SK-N-SH (cell line): ENCODE data around the gene PARD6A. TPM values are rescaled to one million over a fixed set of nuclear protein-coding genes. Genes with fewer than 3 reads are reported as not detected.

Experiments used
- CTCF ChIA-PET: fragments of 300-600, 350-600 bp; formaldehyde crosslinking; extraction: SDS; loops from one replicate; lab custom pipeline; 2021; lab: Yijun Ruan, JAX
- POLR2A ChIA-PET: fragments of 350-600 bp; sonication (Branson Sonifier 250); formaldehyde crosslinking; extraction: SDS; loops from one replicate; lab custom pipeline; 2020; ENCODE audit warnings: antibody characterized with exemption, inconsistent platforms; lab: Yijun Ruan, JAX
- DNase-seq: peaks from one replicate; pipeline ENCODE4 v3.0.0; 2012
- H2AFZ ChIP-seq: fragments of 200-600 bp; sonication (generic); 2 replicates; pipeline ENCODE4 v1.8.1; 2016; ENCODE audit warnings: antibody characterized with exemption, mild to moderate bottlenecking, low read depth
- H3F3A ChIP-seq: fragments of 200-600 bp; sonication (generic); replicated peaks from 2 replicates; pipeline ENCODE3; 2016; ENCODE audit warnings: antibody characterized with exemption, mild to moderate bottlenecking; ENCODE audit not compliant: insufficient read depth
- H3K27ac ChIP-seq, 2 experiments: fragments of 200-500 bp in 1 of 2; fragments of 200-600 bp in 1 of 2; sonication (Bioruptor generic) in 1 of 2; sonication (generic), shearing (Covaris generic) in 1 of 2; 2 replicates each; pipeline versions ENCODE4 v1.5.1 to v1.6.1; 2014 to 2016; ENCODE audit warnings: low read depth in 2 of 2, inconsistent platforms in 1 of 2, low read length in 1 of 2, mild to moderate bottlenecking in 1 of 2, mixed read lengths in 1 of 2
- H3K27me3 ChIP-seq: fragments of 200-600 bp; sonication (generic), shearing (Covaris generic); 2 replicates; pipeline ENCODE4 v1.6.1; 2016; ENCODE audit warnings: mixed run types; ENCODE audit not compliant: insufficient read depth
- H3K36me3 ChIP-seq, 2 experiments: fragments of 200-500 bp in 1 of 2; fragments of 200-600 bp in 1 of 2; sonication (Bioruptor generic) in 1 of 2; sonication (generic) in 1 of 2; replicated peaks in 1 of 2; 2 replicates each; pipeline versions ENCODE3 to v1.5.1; 2014 to 2016; ENCODE audit warnings: low read length in 1 of 2, mild to moderate bottlenecking in 1 of 2; ENCODE audit not compliant: insufficient read depth in 2 of 2, control insufficient read depth in 1 of 2
- H3K4me1 ChIP-seq, 2 experiments: fragments of 200-500 bp in 1 of 2; fragments of 200-600 bp in 1 of 2; sonication (Bioruptor generic) in 1 of 2; sonication (generic), shearing (Covaris generic) in 1 of 2; 2 replicates each; pipeline versions ENCODE4 v1.5.1 to v1.6.1; 2014 to 2016; ENCODE audit warnings: low read depth in 1 of 2, low read length in 1 of 2, mixed run types in 1 of 2; ENCODE audit not compliant: insufficient read depth in 2 of 2, control insufficient read depth in 1 of 2
- H3K4me2 ChIP-seq: fragments of 200-600 bp; sonication (generic), shearing (Covaris generic); 2 replicates; pipeline ENCODE4 v1.6.1; 2017; ENCODE audit warnings: mixed run types
- H3K4me3 ChIP-seq, 2 experiments: fragments of 200-500 bp in 1 of 2; fragments of 200-600 bp in 1 of 2; sonication (Bioruptor generic) in 1 of 2; sonication (generic), shearing (Covaris generic) in 1 of 2; 2 replicates each; pipeline versions ENCODE4 v1.5.1 to v1.8.1; 2014 to 2016; ENCODE audit warnings: low read depth in 2 of 2, inconsistent platforms in 1 of 2, low read length in 1 of 2, mild to moderate bottlenecking in 1 of 2, mixed read lengths in 1 of 2, moderate library complexity in 1 of 2
- H3K79me2 ChIP-seq: fragments of 200-600 bp; sonication (generic); 2 replicates; pipeline ENCODE4 v1.8.1; 2017; ENCODE audit warnings: mild to moderate bottlenecking; ENCODE audit not compliant: insufficient read depth
- H3K9ac ChIP-seq: fragments of 200-600 bp; sonication (generic); 2 replicates; pipeline ENCODE4 v1.6.1; 2017; ENCODE audit warnings: mixed run types
- H3K9me2 ChIP-seq: fragments of 200-600 bp; sonication (generic); 2 replicates; pipeline ENCODE4 v1.6.1; 2017; ENCODE audit warnings: mixed run types
- H3K9me3 ChIP-seq: fragments of 200-600 bp; sonication (generic); 2 replicates; pipeline ENCODE4 v1.6.1; 2017; ENCODE audit warnings: mixed run types, mild to moderate bottlenecking, moderate library complexity
- H4K20me1 ChIP-seq: fragments of 200-600 bp; sonication (generic); 2 replicates; pipeline ENCODE4 v1.6.1; 2017; ENCODE audit warnings: mild to moderate bottlenecking, mixed run types; ENCODE audit not compliant: insufficient read depth
- ELF1 ChIP-seq: IDR thresholded peaks from 2 replicates; pipeline ENCODE4 v1.4.0; 2012
- EP300 ChIP-seq, 2 experiments: IDR thresholded peaks; 2 replicates each; pipeline versions ENCODE4 v1.4.0 to v1.6.1; 2012; ENCODE audit warnings: borderline replicate concordance in 1 of 2, low read depth in 1 of 2, low read length in 1 of 2
- FOXJ3 ChIP-seq: sonication (generic); formaldehyde crosslinking; IDR thresholded peaks from 2 replicates; pipeline ENCODE4 v1.5.1; 2020; ENCODE audit warnings: mild to moderate bottlenecking, missing genetic modification reagents
- GABPA ChIP-seq: IDR thresholded peaks from 2 replicates; pipeline ENCODE4 v1.4.0; 2012; ENCODE audit warnings: low read depth, mild to moderate bottlenecking
- MXI1 ChIP-seq: IDR thresholded peaks from 2 replicates; pipeline ENCODE4 v1.6.1; 2012; ENCODE audit warnings: mild to moderate bottlenecking, low read depth, low read length, improper control_type of control experiment
- NFIC ChIP-seq: IDR thresholded peaks from 2 replicates; pipeline ENCODE4 v1.4.0; 2012; ENCODE audit warnings: borderline replicate concordance
- POLR2AphosphoS5 ChIP-seq: IDR thresholded peaks from 2 replicates; pipeline ENCODE4 v1.6.1; 2012; ENCODE audit warnings: low read depth, low read length
- RAD21 ChIP-seq: IDR thresholded peaks from 2 replicates; pipeline ENCODE4 v1.6.1; 2012; ENCODE audit warnings: mild to moderate bottlenecking, low read length
- RCOR1 ChIP-seq: fragments of 150-350 bp; IDR thresholded peaks from 2 replicates; pipeline ENCODE4 v1.6.1; 2017; ENCODE audit warnings: antibody characterized with exemption, low read length
- RFX5 ChIP-seq: IDR thresholded peaks from 2 replicates; pipeline ENCODE4 v1.6.1; 2012; ENCODE audit warnings: mild to moderate bottlenecking, improper control_type of control experiment, low read length
- SIN3A ChIP-seq: IDR thresholded peaks from 2 replicates; pipeline ENCODE4 v1.6.1; 2012; ENCODE audit warnings: low read depth, mild to moderate bottlenecking, low read length, moderate library complexity, borderline replicate concordance
- SMC3 ChIP-seq: IDR thresholded peaks from 2 replicates; pipeline ENCODE4 v1.6.1; 2012; ENCODE audit warnings: low read depth, low read length, improper control_type of control experiment
- TAF1 ChIP-seq: IDR thresholded peaks from 2 replicates; pipeline ENCODE4 v1.6.1; 2012; ENCODE audit warnings: low read depth, mild to moderate bottlenecking, low read length, moderate library complexity, borderline replicate concordance
- TCF12 ChIP-seq: IDR thresholded peaks from 2 replicates; pipeline ENCODE4 v1.4.0; 2012
- TEAD4 ChIP-seq: IDR thresholded peaks from 2 replicates; pipeline ENCODE4 v1.4.0; 2012; ENCODE audit warnings: mild to moderate bottlenecking, borderline replicate concordance; ENCODE audit not compliant: insufficient read depth
- YY1 ChIP-seq: IDR thresholded peaks from 2 replicates; pipeline ENCODE4 v1.4.0; 2012; ENCODE audit warnings: low read depth, mild to moderate bottlenecking
- whole genome bisulfite sequencing: methylation state at CpG from one replicate; pipeline ENCODE4 v1.1.6; 2017; ENCODE audit warnings: low lambda C conversion rate; 5-methylcytosine and 5-hydroxymethylcytosine counted together
- polyA plus RNA-seq, 3 experiments: library from polyadenylated mRNA; depleted of rRNA; stranded (reverse); fragments of >200 nt; gene quantifications; 2 replicates each; pipeline ENCODE4 v1.2.3, GENCODE V29; 2012
- TF ChIP-seq, protein P1 (sequence below): IDR thresholded peaks from 2 replicates; pipeline ENCODE4; 2012
- TF ChIP-seq, protein P2 (sequence below): IDR thresholded peaks from 2 replicates; pipeline ENCODE4 v1.4.0; 2012; ENCODE audit warnings: low read depth
- TF ChIP-seq, protein P3 (sequence below): fragments of 200-600 bp; sonication (generic); IDR thresholded peaks from 2 replicates; pipeline ENCODE4 v1.6.1; 2017; ENCODE audit warnings: antibody characterized with exemption, mild to moderate bottlenecking, moderate library complexity
- TF ChIP-seq, protein P4 (sequence below): IDR thresholded peaks from 2 replicates; pipeline ENCODE4 v1.4.0; 2012; ENCODE audit warnings: low read depth, borderline replicate concordance
- TF ChIP-seq, protein P5 (sequence below): fragments of 150-350 bp; IDR thresholded peaks from 2 replicates; pipeline ENCODE4 v1.6.1; 2016; ENCODE audit warnings: mild to moderate bottlenecking, low read depth, low read length

PARD6A gene
- polyA plus RNA-seq, 1 of the 3 experiments (the other 2 are of a cell fraction), result 9.0 TPM

DNA sequence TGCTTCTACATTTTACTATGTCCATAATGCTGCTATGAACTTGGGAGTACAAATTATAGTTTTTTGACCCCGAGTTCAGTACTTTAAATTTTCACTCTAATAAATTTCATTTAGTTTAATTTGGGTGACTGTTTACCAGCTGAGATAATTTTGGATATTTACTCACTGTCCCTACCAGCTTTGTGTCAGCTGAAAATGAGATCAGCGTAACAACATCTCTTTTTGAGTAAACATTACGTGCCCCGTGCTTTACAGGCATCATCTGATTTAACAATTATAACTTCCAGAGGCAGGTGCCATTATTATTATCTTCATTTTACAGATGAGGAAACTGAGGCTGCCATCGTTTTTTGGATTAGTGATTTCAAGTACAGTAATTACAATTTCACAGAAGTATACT, 43.4 kb downstream of the PARD6A start:
- Histone ChIP-seq H3K36me3 (peaks cover 0 to 8% of the 10 kb centered on the region in 2 experiments), H2AFZ (no peak overlapping the region), H3K27me3 (no peaks in the 10 kb centered on the region), H3K4me1 (peaks cover 0 to 12% of the 10 kb centered on the region in 2 experiments; a peak in 1 of 4 replicates), H3K4me2 (no peak overlapping the region)
- CTCF ChIA-PET, result interaction anchor here (1.0 to 1.5 kb wide), 4 partner anchors 9 to 183 kb away, joined by 4 to 5 read pairs (median 4); no protein-coding TSS in a partner anchor
- POLR2A ChIA-PET, result no interaction called here
- TF ChIP-seq, protein P1, sequence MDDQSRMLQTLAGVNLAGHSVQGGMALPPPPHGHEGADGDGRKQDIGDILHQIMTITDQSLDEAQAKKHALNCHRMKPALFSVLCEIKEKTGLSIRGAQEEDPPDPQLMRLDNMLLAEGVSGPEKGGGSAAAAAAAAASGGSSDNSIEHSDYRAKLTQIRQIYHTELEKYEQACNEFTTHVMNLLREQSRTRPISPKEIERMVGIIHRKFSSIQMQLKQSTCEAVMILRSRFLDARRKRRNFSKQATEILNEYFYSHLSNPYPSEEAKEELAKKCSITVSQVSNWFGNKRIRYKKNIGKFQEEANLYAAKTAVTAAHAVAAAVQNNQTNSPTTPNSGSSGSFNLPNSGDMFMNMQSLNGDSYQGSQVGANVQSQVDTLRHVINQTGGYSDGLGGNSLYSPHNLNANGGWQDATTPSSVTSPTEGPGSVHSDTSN, result no peak
- no peak for TF ChIP-seq SMC3
- TF ChIP-seq TCF12, result no peak
- TF ChIP-seq, protein P2, sequence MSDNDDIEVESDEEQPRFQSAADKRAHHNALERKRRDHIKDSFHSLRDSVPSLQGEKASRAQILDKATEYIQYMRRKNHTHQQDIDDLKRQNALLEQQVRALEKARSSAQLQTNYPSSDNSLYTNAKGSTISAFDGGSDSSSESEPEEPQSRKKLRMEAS, result no peak
- no peak for TF ChIP-seq GABPA
- no peak for TF ChIP-seq ELF1
- TF ChIP-seq, protein P3, sequence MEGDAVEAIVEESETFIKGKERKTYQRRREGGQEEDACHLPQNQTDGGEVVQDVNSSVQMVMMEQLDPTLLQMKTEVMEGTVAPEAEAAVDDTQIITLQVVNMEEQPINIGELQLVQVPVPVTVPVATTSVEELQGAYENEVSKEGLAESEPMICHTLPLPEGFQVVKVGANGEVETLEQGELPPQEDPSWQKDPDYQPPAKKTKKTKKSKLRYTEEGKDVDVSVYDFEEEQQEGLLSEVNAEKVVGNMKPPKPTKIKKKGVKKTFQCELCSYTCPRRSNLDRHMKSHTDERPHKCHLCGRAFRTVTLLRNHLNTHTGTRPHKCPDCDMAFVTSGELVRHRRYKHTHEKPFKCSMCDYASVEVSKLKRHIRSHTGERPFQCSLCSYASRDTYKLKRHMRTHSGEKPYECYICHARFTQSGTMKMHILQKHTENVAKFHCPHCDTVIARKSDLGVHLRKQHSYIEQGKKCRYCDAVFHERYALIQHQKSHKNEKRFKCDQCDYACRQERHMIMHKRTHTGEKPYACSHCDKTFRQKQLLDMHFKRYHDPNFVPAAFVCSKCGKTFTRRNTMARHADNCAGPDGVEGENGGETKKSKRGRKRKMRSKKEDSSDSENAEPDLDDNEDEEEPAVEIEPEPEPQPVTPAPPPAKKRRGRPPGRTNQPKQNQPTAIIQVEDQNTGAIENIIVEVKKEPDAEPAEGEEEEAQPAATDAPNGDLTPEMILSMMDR, result no peak
- no peak for TF ChIP-seq TEAD4
- TF ChIP-seq EP300 (IDR thresholded peaks at IDR 0.05; ENCODE audit: borderline replicate concordance in 1 of 2, low read depth in 1 of 2, low read length in 1 of 2), result no peak
- no peak for TF ChIP-seq TAF1
- TF ChIP-seq, protein P4, sequence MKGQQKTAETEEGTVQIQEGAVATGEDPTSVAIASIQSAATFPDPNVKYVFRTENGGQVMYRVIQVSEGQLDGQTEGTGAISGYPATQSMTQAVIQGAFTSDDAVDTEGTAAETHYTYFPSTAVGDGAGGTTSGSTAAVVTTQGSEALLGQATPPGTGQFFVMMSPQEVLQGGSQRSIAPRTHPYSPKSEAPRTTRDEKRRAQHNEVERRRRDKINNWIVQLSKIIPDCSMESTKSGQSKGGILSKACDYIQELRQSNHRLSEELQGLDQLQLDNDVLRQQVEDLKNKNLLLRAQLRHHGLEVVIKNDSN, result no peak
- TF ChIP-seq RCOR1, result no peak
- TF ChIP-seq RFX5, result no peak
- TF ChIP-seq, all 33 proteins: peak for 0
- no peak overlapping the region for H3K4me3 ChIP-seq
- H3F3A ChIP-seq, result peaks cover 4% of the 10 kb centered on the region
- H4K20me1 ChIP-seq, result 0 out of 2 replicates have a peak, but pooled peaks cover 10% of the 10 kb centered on the region
- H3K27ac ChIP-seq, result no peak overlapping the region
- no peaks in the 10 kb centered on the region for H3K9me2 ChIP-seq
- peaks cover 93% of the 10 kb centered on the region for H3K79me2 ChIP-seq
- WGBS, result 94% methylated on average over 5 of the region's 5 CpGs
- DNase-seq, result no peak
- H3K9me3 ChIP-seq, result peaks cover 5% of the 10 kb centered on the region; the same call in 1 of the 2 replicates
- H3K9ac ChIP-seq, result no peak overlapping the region

DNA sequence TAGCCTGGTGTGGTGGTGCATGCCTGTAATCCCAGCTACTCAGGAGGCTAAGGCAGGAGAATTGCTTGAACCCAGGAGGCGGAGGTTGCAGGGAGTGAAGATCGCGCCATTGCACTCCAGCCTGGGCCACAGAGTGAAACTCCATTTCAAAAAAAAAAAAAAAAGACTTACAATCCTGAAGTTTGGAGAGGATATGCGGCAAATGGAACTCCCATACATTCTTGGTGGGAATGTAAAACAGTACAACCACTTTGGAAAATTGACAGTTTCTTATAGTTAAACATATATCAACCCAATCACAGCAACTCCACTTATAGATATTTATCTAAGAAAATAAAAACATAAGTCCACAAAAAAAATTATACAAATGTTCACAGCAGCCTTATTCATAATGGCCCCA, 46.5 kb downstream of the PARD6A start:
- Histone ChIP-seq H3K27ac (no peak overlapping the region), H3K36me3 (peaks cover 0 to 2% of the 10 kb centered on the region in 2 experiments), H2AFZ (no peak overlapping the region), H3K9ac (no peak overlapping the region), H3F3A (peaks cover 8% of the 10 kb centered on the region), H3K4me2 (no peak overlapping the region), H3K4me1 (peaks cover 0 to 12% of the 10 kb centered on the region in 2 experiments; a peak in 1 of 4 replicates), H3K9me2 (no peaks in the 10 kb centered on the region), H3K4me3 (no peak overlapping the region), H3K9me3 (no peaks in the 10 kb centered on the region), H3K27me3 (no peaks in the 10 kb centered on the region), H4K20me1 (peaks cover 19% of the 10 kb centered on the region; the same call in 1 of the 2 replicates), H3K79me2 (peaks cover 92% of the 10 kb centered on the region)
- ChIA-PET POLR2A (no interaction called here), CTCF (interaction anchor here (1.0 kb wide), 1 partner anchor 110 kb away, joined by 3 read pairs; no protein-coding TSS in a partner anchor)
- WGBS, result 94% methylated on average over 4 of the region's 4 CpGs
- no peak for DNase-seq
- no peak for TF ChIP-seq POLR2AphosphoS5
- no peak for TF ChIP-seq RAD21
- no peak for TF ChIP-seq SMC3
- TF ChIP-seq MXI1, result no peak
- no peak for TF ChIP-seq NFIC
- TF ChIP-seq FOXJ3 (CRISPR knock-in tag), result no peak
- TF ChIP-seq RCOR1, result no peak
- TF ChIP-seq, protein P5, sequence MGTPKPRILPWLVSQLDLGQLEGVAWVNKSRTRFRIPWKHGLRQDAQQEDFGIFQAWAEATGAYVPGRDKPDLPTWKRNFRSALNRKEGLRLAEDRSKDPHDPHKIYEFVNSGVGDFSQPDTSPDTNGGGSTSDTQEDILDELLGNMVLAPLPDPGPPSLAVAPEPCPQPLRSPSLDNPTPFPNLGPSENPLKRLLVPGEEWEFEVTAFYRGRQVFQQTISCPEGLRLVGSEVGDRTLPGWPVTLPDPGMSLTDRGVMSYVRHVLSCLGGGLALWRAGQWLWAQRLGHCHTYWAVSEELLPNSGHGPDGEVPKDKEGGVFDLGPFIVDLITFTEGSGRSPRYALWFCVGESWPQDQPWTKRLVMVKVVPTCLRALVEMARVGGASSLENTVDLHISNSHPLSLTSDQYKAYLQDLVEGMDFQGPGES, result no peak
- TF ChIP-seq SIN3A, result no peak
- no peak for TF ChIP-seq YY1
